H1 (cell line): ENCODE results near the gene DOCK1. TPM values are rescaled to one million over a fixed set of nuclear protein-coding genes. Genes with fewer than 3 reads are reported as not detected.

Source experiments
- CTCF ChIA-PET: fragments of 300-600 bp; sonication (Branson Sonifier 250); formaldehyde crosslinking; loops from one replicate; lab custom pipeline; 2021; ENCODE audit not compliant: partially characterized antibody; lab: Charles Lee
- POLR2A ChIA-PET: fragments of 300-600 bp; sonication (Branson Sonifier 250); formaldehyde crosslinking; loops from one replicate; lab custom pipeline; 2021; ENCODE audit warnings: inconsistent platforms; ENCODE audit not compliant: partially characterized antibody; lab: Charles Lee
- DNase-seq, 2 experiments: peaks; one replicate each; pipeline versions ENCODE4 v3.0.0 to v3.0.0-alpha.2; 2010 to 2022; ENCODE audit warnings: low spot score in 2 of 2, low read depth in 1 of 2, mixed read lengths in 1 of 2
- FAIRE-seq: peaks from 2 replicates; lab custom pipeline; 2011; peaks lifted over from hg19 to GRCh38; lab: Jason Lieb, UNC
- H2AFZ ChIP-seq: 2 replicates; pipeline ENCODE4 v1.8.1; 2012; ENCODE audit warnings: low read length, inconsistent platforms
- H2AK5ac ChIP-seq: 2 replicates; pipeline ENCODE4 v1.6.1; 2013; ENCODE audit warnings: low read depth, low read length
- H2BK120ac ChIP-seq: replicated peaks from 2 replicates; pipeline ENCODE3; 2013; ENCODE audit warnings: low read depth, low read length, inconsistent platforms
- H2BK12ac ChIP-seq: 2 replicates; pipeline ENCODE4 v1.6.1; 2013; ENCODE audit warnings: low read depth, low read length
- H2BK15ac ChIP-seq: 2 replicates; pipeline ENCODE4 v1.6.1; 2013; ENCODE audit warnings: low read length
- H2BK20ac ChIP-seq: 2 replicates; pipeline ENCODE4 v1.6.1; 2013; ENCODE audit warnings: low read length
- H2BK5ac ChIP-seq: 2 replicates; pipeline ENCODE4 v1.6.1; 2013; ENCODE audit warnings: low read depth, low read length
- H3K14ac ChIP-seq: 2 replicates; pipeline ENCODE4 v1.6.1; 2013; ENCODE audit warnings: inconsistent platforms; ENCODE audit not compliant: insufficient read length
- H3K18ac ChIP-seq: 2 replicates; pipeline ENCODE4 v1.6.1; 2013; ENCODE audit warnings: low read length; ENCODE audit errors: extremely low read depth
- H3K23ac ChIP-seq: 2 replicates; pipeline ENCODE4 v1.6.1; 2013; ENCODE audit warnings: inconsistent platforms; ENCODE audit not compliant: insufficient read length
- H3K23me2 ChIP-seq: 2 replicates; pipeline ENCODE4 v1.6.1; 2013; ENCODE audit warnings: low read depth, low read length
- H3K27ac ChIP-seq: 2 replicates; pipeline ENCODE4 v1.6.1; 2011; ENCODE audit warnings: low read depth, low read length, inconsistent platforms
- H3K27me3 ChIP-seq, 4 experiments: replicated peaks in 1 of 4; 1 replicate in 1 of 4; 2 replicates in 3 of 4; pipeline versions ENCODE4 v1.6.1 to v1.8.1; 2011 to 2013; ENCODE audit warnings: low read length in 3 of 4, mild to moderate bottlenecking in 3 of 4, inconsistent platforms in 2 of 4, mixed read lengths in 2 of 4, moderate library complexity in 1 of 4; ENCODE audit not compliant: control insufficient read depth in 3 of 4, insufficient read depth in 3 of 4; ENCODE audit errors: extremely low read depth in 1 of 4
- H3K36me3 ChIP-seq, 4 experiments: 2 replicates each; pipeline versions ENCODE4 v1.6.1 to v1.8.1; 2011 to 2013; ENCODE audit warnings: mild to moderate bottlenecking in 4 of 4, low read length in 3 of 4, moderate library complexity in 2 of 4, control low read depth in 1 of 4, inconsistent platforms in 1 of 4; ENCODE audit not compliant: insufficient read depth in 4 of 4, control insufficient read depth in 2 of 4
- H3K4ac ChIP-seq: replicated peaks from 2 replicates; pipeline ENCODE3; 2013; ENCODE audit warnings: low read length, low read depth, mixed read lengths, inconsistent platforms; ENCODE audit not compliant: insufficient read length
- H3K4me1 ChIP-seq, 4 experiments: replicated peaks in 1 of 4; 1 replicate in 1 of 4; 2 replicates in 3 of 4; pipeline versions ENCODE4 v1.6.1 to v1.8.1; 2011 to 2013; ENCODE audit warnings: low read length in 3 of 4, inconsistent platforms in 2 of 4, mixed read lengths in 1 of 4; ENCODE audit not compliant: insufficient read depth in 4 of 4, control insufficient read depth in 3 of 4
- H3K4me2 ChIP-seq, 2 experiments: 2 replicates each; pipeline versions ENCODE4 v1.6.1 to v1.8.1; 2011 to 2013; ENCODE audit warnings: low read depth in 2 of 2, low read length in 2 of 2, control low read depth in 1 of 2, inconsistent platforms in 1 of 2, mild to moderate bottlenecking in 1 of 2; ENCODE audit not compliant: insufficient read depth in 1 of 2
- H3K4me3 ChIP-seq, 4 experiments: fragments of 200-600, 300-600 bp in 1 of 4; sonication (generic), shearing (Covaris generic), sonication (Bioruptor Twin) in 1 of 4; 2 replicates each; pipeline versions ENCODE4 v1.5.1 to v1.8.1; 2011 to 2016; ENCODE audit warnings: low read length in 4 of 4, low read depth in 3 of 4, control low read depth in 2 of 4, inconsistent platforms in 2 of 4, mild to moderate bottlenecking in 2 of 4, mixed read lengths in 1 of 4, moderate library complexity in 1 of 4; ENCODE audit not compliant: insufficient read depth in 2 of 4; ENCODE audit errors: extremely low read depth in 1 of 4
- H3K56ac ChIP-seq: replicated peaks from 2 replicates; pipeline ENCODE3; 2013; ENCODE audit warnings: low read depth, mild to moderate bottlenecking, mixed read lengths, low read length, inconsistent platforms; ENCODE audit not compliant: insufficient read length
- H3K79me1 ChIP-seq: 2 replicates; pipeline ENCODE4 v1.6.1; 2013; ENCODE audit warnings: low read depth, low read length, control low read depth
- H3K79me2 ChIP-seq, 2 experiments: 2 replicates each; pipeline versions ENCODE4 v1.6.1 to v1.8.1; 2012 to 2013; ENCODE audit warnings: low read length in 2 of 2, mild to moderate bottlenecking in 2 of 2, inconsistent platforms in 1 of 2; ENCODE audit not compliant: insufficient read depth in 2 of 2, control insufficient read depth in 1 of 2
- H3K9ac ChIP-seq, 4 experiments: replicated peaks in 1 of 4; 1 replicate in 1 of 4; 2 replicates in 3 of 4; pipeline versions ENCODE4 v1.6.1 to v1.8.1; 2011 to 2013; ENCODE audit warnings: low read depth in 3 of 4, low read length in 3 of 4, control low read depth in 2 of 4, mild to moderate bottlenecking in 2 of 4, moderate library complexity in 2 of 4, inconsistent platforms in 1 of 4; ENCODE audit errors: extremely low read depth in 1 of 4
- H3K9me3 ChIP-seq, 2 experiments: 2 replicates each; pipeline versions ENCODE4 v1.6.1 to v1.8.1; 2012 to 2013; ENCODE audit warnings: mild to moderate bottlenecking in 2 of 2, moderate library complexity in 2 of 2, control low read depth in 1 of 2, inconsistent platforms in 1 of 2, low read depth in 1 of 2, low read length in 1 of 2, mixed read lengths in 1 of 2; ENCODE audit not compliant: insufficient read depth in 2 of 2
- H4K20me1 ChIP-seq, 2 experiments: replicated peaks in 1 of 2; 2 replicates each; pipeline versions ENCODE3 to v1.8.1; 2011 to 2013; ENCODE audit warnings: inconsistent platforms in 2 of 2, low read length in 2 of 2, mild to moderate bottlenecking in 1 of 2; ENCODE audit not compliant: insufficient read depth in 2 of 2, control insufficient read depth in 1 of 2
- H4K5ac ChIP-seq: 2 replicates; pipeline ENCODE4 v1.6.1; 2013; ENCODE audit warnings: low read length, low read depth, mixed read lengths, inconsistent platforms; ENCODE audit not compliant: insufficient read length
- H4K8ac ChIP-seq: 2 replicates; pipeline ENCODE4 v1.8.0; 2013; ENCODE audit warnings: mild to moderate bottlenecking, moderate library complexity, low read length, inconsistent platforms; ENCODE audit not compliant: insufficient read depth; ENCODE audit errors: extremely low read depth
- H4K91ac ChIP-seq: replicated peaks from 2 replicates; pipeline ENCODE3; 2013; ENCODE audit warnings: low read length, mixed read lengths, inconsistent platforms; ENCODE audit not compliant: insufficient read length
- BACH1 ChIP-seq: IDR thresholded peaks from 2 replicates; pipeline ENCODE4 v1.6.1; 2012; ENCODE audit warnings: low read length, improper control_type of control experiment
- EGR1 ChIP-seq: IDR thresholded peaks from 2 replicates; pipeline ENCODE4 v1.6.1; 2011; ENCODE audit warnings: low read depth, low read length, borderline replicate concordance
- JUN ChIP-seq: IDR thresholded peaks from 2 replicates; pipeline ENCODE4 v1.6.1; 2011; ENCODE audit warnings: low read depth, mild to moderate bottlenecking, improper control_type of control experiment, low read length
- NANOG ChIP-seq: IDR thresholded peaks from 2 replicates; pipeline ENCODE4 v1.6.1; 2011; ENCODE audit warnings: low read length, low read depth, mild to moderate bottlenecking, inconsistent platforms; ENCODE audit not compliant: insufficient read depth, poor library complexity, severe bottlenecking
- NRF1 ChIP-seq: IDR thresholded peaks from 2 replicates; pipeline ENCODE4 v1.6.1; 2011; ENCODE audit warnings: mild to moderate bottlenecking, low read depth, low read length, improper control_type of control experiment
- POLR2A ChIP-seq, 2 experiments: IDR thresholded peaks; 1 replicate in 1 of 2; 2 replicates in 1 of 2; pipeline ENCODE4 v1.6.1; 2011; ENCODE audit warnings: low read depth in 2 of 2, low read length in 2 of 2, mild to moderate bottlenecking in 2 of 2; ENCODE audit errors: control extremely low read depth in 1 of 2
- RNF2 ChIP-seq: fragments of 200-900, 300-1000 bp; sonication (generic); IDR thresholded peaks from 2 replicates; pipeline ENCODE4 v1.7.1; 2016; ENCODE audit warnings: borderline replicate concordance, low read depth, mild to moderate bottlenecking, antibody characterized with exemption, low read length; ENCODE audit not compliant: poor library complexity, severe bottlenecking; ENCODE audit errors: missing control alignments
- SIRT6 ChIP-seq: IDR thresholded peaks from one replicate; pipeline ENCODE4 v1.7.1; 2012; ENCODE audit warnings: low read length, inconsistent platforms
- SUZ12 ChIP-seq: fragments of 200-600 bp; sonication (generic); IDR thresholded peaks from 2 replicates; pipeline ENCODE4 v1.6.1; 2012; ENCODE audit warnings: mild to moderate bottlenecking, inconsistent platforms, low read length, moderate library complexity, mixed read lengths
- TAF1 ChIP-seq: IDR thresholded peaks from 2 replicates; pipeline ENCODE4 v1.6.1; 2011; ENCODE audit warnings: mild to moderate bottlenecking, low read depth, low read length
- ZNF274 ChIP-seq: IDR thresholded peaks from 2 replicates; pipeline ENCODE4 v1.7.0; 2012; ENCODE audit warnings: low read length, borderline replicate concordance; ENCODE audit errors: extremely low read depth
- WGBS, 2 experiments: shearing (Covaris generic) in 1 of 2; methylation state at CpG; one replicate each; pipeline versions ENCODE4 v1.1.6 to v1.1.7; 2013 to 2015; ENCODE audit warnings: low lambda C conversion rate in 2 of 2, mixed read lengths in 2 of 2, inconsistent platforms in 1 of 2, low coverage in 1 of 2, missing lambda C conversion rate in 1 of 2; ENCODE audit not compliant: insufficient replicate concordance in 2 of 2, insufficient coverage in 1 of 2, insufficient read length in 1 of 2; ENCODE audit errors: extremely low coverage in 1 of 2, missing lambda C conversion rate in 1 of 2; 5-methylcytosine and 5-hydroxymethylcytosine counted together
- polyA plus RNA-seq, 7 experiments: library from polyadenylated mRNA; depleted of rRNA in 3 of 7; stranded (reverse) in 5 of 7; unstranded in 2 of 7; fragments of >200 nt in 5 of 7; fragments of 200-250 nt in 2 of 7; gene quantifications; 1 replicate in 5 of 7; 2 replicates in 1 of 7; 4 replicates in 1 of 7; pipeline versions ENCODE4 v1.2.1 to v1.2.3, GENCODE V29; 2011 to 2013; ENCODE audit warnings: missing spikeins in 2 of 7, mixed read lengths in 2 of 7
- total RNA-seq: library from RNA; stranded (reverse); fragmentation: NEBNext Ultra II Directional; extraction: Animal tissue kit (Norgen Biotek cat#: 25700); gene quantifications from 2 replicates; pipeline ENCODE4 v1.2.1, GENCODE V29; 2021

DOCK1 gene
- total and polyA plus RNA-seq, 2 of the 8 experiments (the other 6 are each of a cell fraction or from before 2014, with no cell fraction given) = 11.6 to 53.0 TPM

DNA sequence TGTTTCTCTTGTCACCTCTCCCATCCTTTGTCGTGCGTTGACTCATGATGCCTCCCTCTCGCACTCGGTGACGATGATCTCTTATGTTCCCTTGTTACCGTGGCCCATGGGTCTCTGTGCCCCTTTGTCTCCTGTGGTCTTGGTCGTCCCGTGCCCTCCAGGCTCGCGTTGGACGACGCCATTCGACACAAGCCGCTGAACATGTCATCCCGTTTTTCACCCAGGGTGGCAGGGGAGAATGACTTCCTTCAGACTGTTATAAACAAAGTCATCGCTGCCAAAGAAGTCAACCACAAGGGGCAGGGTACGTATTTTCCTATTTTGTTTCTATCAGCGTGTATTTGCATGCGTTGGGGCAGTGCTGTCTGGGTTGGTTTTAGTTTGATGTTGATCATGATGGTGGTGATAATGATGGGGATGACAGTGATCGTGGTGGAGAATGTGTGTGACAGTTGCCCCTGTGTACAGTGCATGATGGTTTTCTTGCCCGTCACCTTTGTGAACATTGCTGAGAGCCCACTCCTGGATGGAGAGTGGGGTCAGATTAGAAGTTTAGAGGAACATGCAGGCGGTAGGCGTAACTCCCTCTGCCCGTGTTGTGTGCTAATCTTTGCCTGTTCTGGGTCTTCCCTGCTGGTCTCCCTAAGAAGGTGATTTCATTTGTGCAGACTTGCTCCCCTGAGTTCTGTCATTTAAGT, 107.0 kb downstream of the DOCK1 start:
- no peaks in the 10 kb centered on the region for H3K9me3 ChIP-seq
- H3K27me3 ChIP-seq = no peaks in the 10 kb centered on the region
- no peak overlapping the region for H3K18ac ChIP-seq
- no peak overlapping the region for H3K4me3 ChIP-seq
- no peak overlapping the region for H3K23ac ChIP-seq
- ChIA-PET POLR2A (no interaction called here), CTCF (no interaction called here)
- H3K79me2 ChIP-seq = no peaks in the 10 kb centered on the region
- peaks cover 0 to 16% of the 10 kb centered on the region in 2 experiments for H4K20me1 ChIP-seq
- peaks cover 0 to 18% (median 5%) of the 10 kb centered on the region in 4 experiments; a peak in 5 of 8 replicates for H3K36me3 ChIP-seq
- no peak overlapping the region for H2BK15ac ChIP-seq
- H3K23me2 ChIP-seq = peaks cover 9% of the 10 kb centered on the region
- no peak overlapping the region; the same call in 1 of the 2 replicates for H4K8ac ChIP-seq
- peaks cover 0 to 3% (median 0%) of the 10 kb centered on the region in 4 experiments; a peak in 2 of 7 replicates for H3K4me1 ChIP-seq
- peak overlapping the region; percentile 49; the same call in 1 of the 2 replicates for H2BK5ac ChIP-seq
- no peak overlapping the region for H2BK20ac ChIP-seq
- H2AK5ac ChIP-seq = no peak overlapping the region
- peaks cover 4% of the 10 kb centered on the region; the same call in 1 of the 2 replicates for H3K79me1 ChIP-seq
- DNase-seq = no peak
- 91% methylated on average over 24 of the region's 24 CpGs; no CpG with 5 or more reads in 1 of the 2 experiments for WGBS, 2 experiments
- no peak overlapping the region for H3K4me2 ChIP-seq
- no peak overlapping the region for H3K9ac ChIP-seq
- no peak overlapping the region for H4K91ac ChIP-seq
- H3K4ac ChIP-seq = no peak overlapping the region
- FAIRE-seq = no peak
- no peak overlapping the region for H3K27ac ChIP-seq
- H3K56ac ChIP-seq = no peak overlapping the region
- no peak overlapping the region for H2BK12ac ChIP-seq
- H4K5ac ChIP-seq = no peak overlapping the region
- no peak overlapping the region for H3K14ac ChIP-seq
- H2AFZ ChIP-seq = no peak overlapping the region
- no peak overlapping the region for H2BK120ac ChIP-seq
- no peak for TF ChIP-seq POLR2A (IDR thresholded peaks at IDR 0.05; ENCODE audit: control extremely low read depth in 1 of 2, low read depth in 2 of 2, low read length in 2 of 2)
- no peak for TF ChIP-seq SUZ12
- no peak for TF ChIP-seq NRF1
- no peak for TF ChIP-seq TAF1
- TF ChIP-seq RNF2 = no peak
- no peak for TF ChIP-seq NANOG
- no peak for TF ChIP-seq EGR1
- no peak for TF ChIP-seq SIRT6
- no peak for TF ChIP-seq ZNF274
- TF ChIP-seq BACH1 = no peak
- TF ChIP-seq JUN = no peak
